SK-N-SH (cell line): ENCODE results near the gene DOCK4. TPM values are rescaled to one million over a fixed set of nuclear protein-coding genes. Genes with fewer than 3 reads are reported as not detected.
"Not testable (repeated sequence)": the region's sequence is repeated elsewhere in the genome, so short reads cannot be mapped to it uniquely, and the experiment has no call there.

Source experiments
- CTCF ChIA-PET: fragments of 300-600, 350-600 bp; formaldehyde crosslinking; extraction: SDS; loops from one replicate; lab custom pipeline; 2021; lab: Yijun Ruan, JAX
- POLR2A ChIA-PET: fragments of 350-600 bp; sonication (Branson Sonifier 250); formaldehyde crosslinking; extraction: SDS; loops from one replicate; lab custom pipeline; 2020; ENCODE audit warnings: antibody characterized with exemption, inconsistent platforms; lab: Yijun Ruan, JAX
- DNase-seq: peaks from one replicate; pipeline ENCODE4 v3.0.0; 2012
- H2AFZ ChIP-seq: fragments of 200-600 bp; sonication (generic); 2 replicates; pipeline ENCODE4 v1.8.1; 2016; ENCODE audit warnings: antibody characterized with exemption, mild to moderate bottlenecking, low read depth
- H3F3A ChIP-seq: fragments of 200-600 bp; sonication (generic); replicated peaks from 2 replicates; pipeline ENCODE3; 2016; ENCODE audit warnings: antibody characterized with exemption, mild to moderate bottlenecking; ENCODE audit not compliant: insufficient read depth
- H3K27ac ChIP-seq, 2 experiments: fragments of 200-500 bp in 1 of 2; fragments of 200-600 bp in 1 of 2; sonication (Bioruptor generic) in 1 of 2; sonication (generic), shearing (Covaris generic) in 1 of 2; 2 replicates each; pipeline versions ENCODE4 v1.5.1 to v1.6.1; 2014 to 2016; ENCODE audit warnings: low read depth in 2 of 2, inconsistent platforms in 1 of 2, low read length in 1 of 2, mild to moderate bottlenecking in 1 of 2, mixed read lengths in 1 of 2
- H3K27me3 ChIP-seq: fragments of 200-600 bp; sonication (generic), shearing (Covaris generic); 2 replicates; pipeline ENCODE4 v1.6.1; 2016; ENCODE audit warnings: mixed run types; ENCODE audit not compliant: insufficient read depth
- H3K36me3 ChIP-seq, 2 experiments: fragments of 200-500 bp in 1 of 2; fragments of 200-600 bp in 1 of 2; sonication (Bioruptor generic) in 1 of 2; sonication (generic) in 1 of 2; replicated peaks in 1 of 2; 2 replicates each; pipeline versions ENCODE3 to v1.5.1; 2014 to 2016; ENCODE audit warnings: low read length in 1 of 2, mild to moderate bottlenecking in 1 of 2; ENCODE audit not compliant: insufficient read depth in 2 of 2, control insufficient read depth in 1 of 2
- H3K4me1 ChIP-seq, 2 experiments: fragments of 200-500 bp in 1 of 2; fragments of 200-600 bp in 1 of 2; sonication (Bioruptor generic) in 1 of 2; sonication (generic), shearing (Covaris generic) in 1 of 2; 2 replicates each; pipeline versions ENCODE4 v1.5.1 to v1.6.1; 2014 to 2016; ENCODE audit warnings: low read depth in 1 of 2, low read length in 1 of 2, mixed run types in 1 of 2; ENCODE audit not compliant: insufficient read depth in 2 of 2, control insufficient read depth in 1 of 2
- H3K4me2 ChIP-seq: fragments of 200-600 bp; sonication (generic), shearing (Covaris generic); 2 replicates; pipeline ENCODE4 v1.6.1; 2017; ENCODE audit warnings: mixed run types
- H3K4me3 ChIP-seq, 2 experiments: fragments of 200-500 bp in 1 of 2; fragments of 200-600 bp in 1 of 2; sonication (Bioruptor generic) in 1 of 2; sonication (generic), shearing (Covaris generic) in 1 of 2; 2 replicates each; pipeline versions ENCODE4 v1.5.1 to v1.8.1; 2014 to 2016; ENCODE audit warnings: low read depth in 2 of 2, inconsistent platforms in 1 of 2, low read length in 1 of 2, mild to moderate bottlenecking in 1 of 2, mixed read lengths in 1 of 2, moderate library complexity in 1 of 2
- H3K79me2 ChIP-seq: fragments of 200-600 bp; sonication (generic); 2 replicates; pipeline ENCODE4 v1.8.1; 2017; ENCODE audit warnings: mild to moderate bottlenecking; ENCODE audit not compliant: insufficient read depth
- H3K9ac ChIP-seq: fragments of 200-600 bp; sonication (generic); 2 replicates; pipeline ENCODE4 v1.6.1; 2017; ENCODE audit warnings: mixed run types
- H3K9me2 ChIP-seq: fragments of 200-600 bp; sonication (generic); 2 replicates; pipeline ENCODE4 v1.6.1; 2017; ENCODE audit warnings: mixed run types
- H3K9me3 ChIP-seq: fragments of 200-600 bp; sonication (generic); 2 replicates; pipeline ENCODE4 v1.6.1; 2017; ENCODE audit warnings: mixed run types, mild to moderate bottlenecking, moderate library complexity
- H4K20me1 ChIP-seq: fragments of 200-600 bp; sonication (generic); 2 replicates; pipeline ENCODE4 v1.6.1; 2017; ENCODE audit warnings: mild to moderate bottlenecking, mixed run types; ENCODE audit not compliant: insufficient read depth
- FOSL2 ChIP-seq: IDR thresholded peaks from 2 replicates; pipeline ENCODE4 v1.4.0; 2012; ENCODE audit warnings: low read depth, mild to moderate bottlenecking, moderate library complexity, borderline replicate concordance
- FOXJ3 ChIP-seq: sonication (generic); formaldehyde crosslinking; IDR thresholded peaks from 2 replicates; pipeline ENCODE4 v1.5.1; 2020; ENCODE audit warnings: mild to moderate bottlenecking, missing genetic modification reagents
- JUND ChIP-seq: IDR thresholded peaks from 2 replicates; pipeline ENCODE4 v1.4.0; 2012
- MAX ChIP-seq: IDR thresholded peaks from 2 replicates; pipeline ENCODE4 v1.4.0; 2012; ENCODE audit warnings: low read depth
- MEF2A ChIP-seq: IDR thresholded peaks from 2 replicates; pipeline ENCODE4 v1.4.0; 2012; ENCODE audit warnings: low read depth, borderline replicate concordance
- MXI1 ChIP-seq: IDR thresholded peaks from 2 replicates; pipeline ENCODE4 v1.6.1; 2012; ENCODE audit warnings: mild to moderate bottlenecking, low read depth, low read length, improper control_type of control experiment
- POLR2AphosphoS5 ChIP-seq: IDR thresholded peaks from 2 replicates; pipeline ENCODE4 v1.6.1; 2012; ENCODE audit warnings: low read depth, low read length
- RXRA ChIP-seq: IDR thresholded peaks from 2 replicates; pipeline ENCODE4 v1.4.0; 2012; ENCODE audit warnings: low read depth, mild to moderate bottlenecking, borderline replicate concordance
- TEAD4 ChIP-seq: IDR thresholded peaks from 2 replicates; pipeline ENCODE4 v1.4.0; 2012; ENCODE audit warnings: mild to moderate bottlenecking, borderline replicate concordance; ENCODE audit not compliant: insufficient read depth
- WGBS: methylation state at CpG from one replicate; pipeline ENCODE4 v1.1.6; 2017; ENCODE audit warnings: low lambda C conversion rate; 5-methylcytosine and 5-hydroxymethylcytosine counted together
- polyA plus RNA-seq, 3 experiments: library from polyadenylated mRNA; depleted of rRNA; stranded (reverse); fragments of >200 nt; gene quantifications; 2 replicates each; pipeline ENCODE4 v1.2.3, GENCODE V29; 2012
- TF ChIP-seq, protein P1 (sequence below): IDR thresholded peaks from 2 replicates; pipeline ENCODE4 v1.4.0; 2012; ENCODE audit warnings: low read depth, borderline replicate concordance
- TF ChIP-seq, protein P2 (sequence below): fragments of 150-350 bp; IDR thresholded peaks from 2 replicates; pipeline ENCODE4 v1.6.1; 2016; ENCODE audit warnings: mild to moderate bottlenecking, low read depth, low read length
- TF ChIP-seq, protein P3 (sequence below): IDR thresholded peaks from 2 replicates; pipeline ENCODE4 v1.4.0; 2012; ENCODE audit warnings: low read depth, borderline replicate concordance

The DOCK4 gene
- polyA plus RNA-seq, 1 of the 3 experiments (the other 2 are of a cell fraction) = 8.5 TPM

GRCh38 chr7:112252141-112252540, 45.9 kb upstream of the DOCK4 start:
- H3K9ac ChIP-seq = no peak overlapping the region
- no peak for DNase-seq
- no peak overlapping the region for H3K27ac ChIP-seq
- no peak overlapping the region for H2AFZ ChIP-seq
- H3K4me3 ChIP-seq = no peak overlapping the region
- H3F3A ChIP-seq = no peaks in the 10 kb centered on the region
- WGBS = 97% methylated on average over 3 of the region's 3 CpGs
- no peaks in the 10 kb centered on the region; the same call in 1 of the 2 replicates for H3K79me2 ChIP-seq
- H3K9me2 ChIP-seq = no peaks in the 10 kb centered on the region
- TF ChIP-seq RXRA (no peak), TEAD4 (no peak), MXI1 (no peak), JUND (no peak), FOSL2 (no peak), POLR2AphosphoS5 (no peak), MEF2A (no peak), MAX (no peak), FOXJ3 (CRISPR knock-in tag) (no peak)
- TF ChIP-seq, protein P1, sequence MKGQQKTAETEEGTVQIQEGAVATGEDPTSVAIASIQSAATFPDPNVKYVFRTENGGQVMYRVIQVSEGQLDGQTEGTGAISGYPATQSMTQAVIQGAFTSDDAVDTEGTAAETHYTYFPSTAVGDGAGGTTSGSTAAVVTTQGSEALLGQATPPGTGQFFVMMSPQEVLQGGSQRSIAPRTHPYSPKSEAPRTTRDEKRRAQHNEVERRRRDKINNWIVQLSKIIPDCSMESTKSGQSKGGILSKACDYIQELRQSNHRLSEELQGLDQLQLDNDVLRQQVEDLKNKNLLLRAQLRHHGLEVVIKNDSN = no peak
- TF ChIP-seq, protein P2, sequence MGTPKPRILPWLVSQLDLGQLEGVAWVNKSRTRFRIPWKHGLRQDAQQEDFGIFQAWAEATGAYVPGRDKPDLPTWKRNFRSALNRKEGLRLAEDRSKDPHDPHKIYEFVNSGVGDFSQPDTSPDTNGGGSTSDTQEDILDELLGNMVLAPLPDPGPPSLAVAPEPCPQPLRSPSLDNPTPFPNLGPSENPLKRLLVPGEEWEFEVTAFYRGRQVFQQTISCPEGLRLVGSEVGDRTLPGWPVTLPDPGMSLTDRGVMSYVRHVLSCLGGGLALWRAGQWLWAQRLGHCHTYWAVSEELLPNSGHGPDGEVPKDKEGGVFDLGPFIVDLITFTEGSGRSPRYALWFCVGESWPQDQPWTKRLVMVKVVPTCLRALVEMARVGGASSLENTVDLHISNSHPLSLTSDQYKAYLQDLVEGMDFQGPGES = no peak
- TF ChIP-seq, protein P3, sequence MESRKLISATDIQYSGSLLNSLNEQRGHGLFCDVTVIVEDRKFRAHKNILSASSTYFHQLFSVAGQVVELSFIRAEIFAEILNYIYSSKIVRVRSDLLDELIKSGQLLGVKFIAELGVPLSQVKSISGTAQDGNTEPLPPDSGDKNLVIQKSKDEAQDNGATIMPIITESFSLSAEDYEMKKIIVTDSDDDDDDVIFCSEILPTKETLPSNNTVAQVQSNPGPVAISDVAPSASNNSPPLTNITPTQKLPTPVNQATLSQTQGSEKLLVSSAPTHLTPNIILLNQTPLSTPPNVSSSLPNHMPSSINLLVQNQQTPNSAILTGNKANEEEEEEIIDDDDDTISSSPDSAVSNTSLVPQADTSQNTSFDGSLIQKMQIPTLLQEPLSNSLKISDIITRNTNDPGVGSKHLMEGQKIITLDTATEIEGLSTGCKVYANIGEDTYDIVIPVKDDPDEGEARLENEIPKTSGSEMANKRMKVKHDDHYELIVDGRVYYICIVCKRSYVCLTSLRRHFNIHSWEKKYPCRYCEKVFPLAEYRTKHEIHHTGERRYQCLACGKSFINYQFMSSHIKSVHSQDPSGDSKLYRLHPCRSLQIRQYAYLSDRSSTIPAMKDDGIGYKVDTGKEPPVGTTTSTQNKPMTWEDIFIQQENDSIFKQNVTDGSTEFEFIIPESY = no peak
- CTCF ChIA-PET = no interaction called here
- H3K36me3 ChIP-seq = no peaks in the 10 kb centered on the region
- no peaks in the 10 kb centered on the region for H3K27me3 ChIP-seq
- no peaks in the 10 kb centered on the region for H4K20me1 ChIP-seq
- POLR2A ChIA-PET = no interaction called here
- no peaks in the 10 kb centered on the region for H3K9me3 ChIP-seq
- H3K4me1 ChIP-seq = peaks cover 0 to 7% of the 10 kb centered on the region in 2 experiments; a peak in 2 of 4 replicates
- no peak overlapping the region for H3K4me2 ChIP-seq

DNA sequence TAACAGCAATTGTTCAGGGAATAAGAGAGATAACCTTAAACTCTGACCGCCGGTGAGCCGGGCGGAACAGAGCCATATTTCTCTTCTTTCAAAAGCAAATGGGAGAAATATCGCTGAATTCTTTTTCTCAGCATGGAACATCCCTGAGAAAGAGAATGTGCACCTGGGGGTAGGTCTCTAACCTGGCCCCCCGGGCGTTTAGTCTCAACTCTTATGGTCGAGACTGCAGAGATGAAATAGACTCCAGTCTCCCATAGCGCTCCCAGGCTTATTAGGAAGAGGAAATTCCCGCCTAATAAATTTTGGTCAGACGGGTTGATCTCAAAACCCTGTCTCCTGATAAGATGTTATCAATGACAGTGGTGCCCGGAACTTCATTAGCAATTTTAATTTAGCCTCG, 43.8 kb upstream of the DOCK4 start:
- H3K4me1 ChIP-seq, H3K9ac ChIP-seq, H3K36me3 ChIP-seq, H3K4me3 ChIP-seq, POLR2A ChIA-PET, DNase-seq, H4K20me1 ChIP-seq, H3K79me2 ChIP-seq, H3K4me2 ChIP-seq, H3K9me3 ChIP-seq, H3F3A ChIP-seq, H3K27me3 ChIP-seq, H3K9me2 ChIP-seq, H2AFZ ChIP-seq, H3K27ac ChIP-seq: not testable (repeated sequence)
- CTCF ChIA-PET = interaction anchor here (1.4 kb wide), 1 partner anchor 487 kb away, joined by 5 read pairs; no protein-coding TSS in a partner anchor
- WGBS = 90% methylated on average over 13 of the region's 13 CpGs
